ENCODE results near the gene MYO5A.

DNA sequence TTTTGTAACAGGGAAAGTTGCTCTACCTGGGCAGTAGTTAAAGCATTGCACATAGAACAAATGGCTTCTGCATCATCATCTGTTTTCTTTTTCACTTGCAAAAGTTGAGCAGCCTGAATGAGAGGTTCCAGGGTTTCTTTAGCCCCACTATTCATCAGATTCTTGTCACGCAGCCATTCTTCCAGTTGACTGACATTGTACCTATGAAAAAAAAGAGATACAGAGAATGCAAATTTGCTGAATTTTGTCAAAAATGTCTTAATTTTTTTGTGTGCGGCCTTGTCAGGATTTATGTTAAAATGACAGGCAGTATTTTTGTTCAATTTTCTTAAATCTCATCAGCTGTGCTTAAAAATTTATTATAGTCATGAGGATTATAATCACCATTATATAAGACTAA is 211.7 kb downstream of the MYO5A start:
- TF ChIP-seq, protein P1, sequence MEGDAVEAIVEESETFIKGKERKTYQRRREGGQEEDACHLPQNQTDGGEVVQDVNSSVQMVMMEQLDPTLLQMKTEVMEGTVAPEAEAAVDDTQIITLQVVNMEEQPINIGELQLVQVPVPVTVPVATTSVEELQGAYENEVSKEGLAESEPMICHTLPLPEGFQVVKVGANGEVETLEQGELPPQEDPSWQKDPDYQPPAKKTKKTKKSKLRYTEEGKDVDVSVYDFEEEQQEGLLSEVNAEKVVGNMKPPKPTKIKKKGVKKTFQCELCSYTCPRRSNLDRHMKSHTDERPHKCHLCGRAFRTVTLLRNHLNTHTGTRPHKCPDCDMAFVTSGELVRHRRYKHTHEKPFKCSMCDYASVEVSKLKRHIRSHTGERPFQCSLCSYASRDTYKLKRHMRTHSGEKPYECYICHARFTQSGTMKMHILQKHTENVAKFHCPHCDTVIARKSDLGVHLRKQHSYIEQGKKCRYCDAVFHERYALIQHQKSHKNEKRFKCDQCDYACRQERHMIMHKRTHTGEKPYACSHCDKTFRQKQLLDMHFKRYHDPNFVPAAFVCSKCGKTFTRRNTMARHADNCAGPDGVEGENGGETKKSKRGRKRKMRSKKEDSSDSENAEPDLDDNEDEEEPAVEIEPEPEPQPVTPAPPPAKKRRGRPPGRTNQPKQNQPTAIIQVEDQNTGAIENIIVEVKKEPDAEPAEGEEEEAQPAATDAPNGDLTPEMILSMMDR (conservative IDR thresholded peaks at IDR 0.05 in 1 of 2, IDR thresholded peaks at IDR 0.05 in 1 of 2; ENCODE audit: low read depth in 1 of 2, low read length in 2 of 2), result no peak
- no peak for TF ChIP-seq EZH2 (IDR thresholded peaks at IDR 0.05; ENCODE audit: low read length, missing control alignments)

Measured in fibroblast of lung (primary cell).